Stomach (tissue), 4 donors: Measurements from ENCODE around the gene UQCRQ.

Source experiments
- CTCF ChIP-seq, 7 experiments: fragments of 450-650 bp in 4 of 7; fragments of 200-600 bp in 3 of 7; sonication (generic) in 3 of 7; IDR thresholded peaks; one replicate each; pipeline ENCODE4 v1.5.1; 2016 to 2019; ENCODE audit warnings: antibody characterized with exemption in 7 of 7, control low read depth in 2 of 7, mild to moderate bottlenecking in 1 of 7
- POLR2A ChIP-seq, 4 donors: fragments of 450-650 bp; IDR thresholded peaks; one replicate each; pipeline ENCODE4 v1.6.1; 2016; ENCODE audit warnings: antibody characterized with exemption in 4 of 4, control low read depth in 2 of 4, mild to moderate bottlenecking in 1 of 4, moderate library complexity in 1 of 4
- POLR2AphosphoS5 ChIP-seq, 3 donors: sonication (generic); formaldehyde crosslinking; IDR thresholded peaks; one replicate each; pipeline ENCODE4 v1.6.1; 2016; ENCODE audit warnings: antibody characterized with exemption in 3 of 3

- TF ChIP-seq CTCF (IDR thresholded peaks at IDR 0.05): no peak
- TF ChIP-seq POLR2A (IDR thresholded peaks at IDR 0.05): no peak
- TF ChIP-seq POLR2AphosphoS5 (IDR thresholded peaks at IDR 0.05): peak in 1 of 3 donors; percentile 25
These were observed 13.1 kb upstream of the UQCRQ start for GRCh38 chr5:132853323-132853722.
